HG02938 (cell line): ENCODE measurements around the gene ERC2.

ENCODE experiments used
- ATAC-seq: cut with Tn5 transposase; IDR thresholded peaks from one replicate; pipeline ENCODE4 v1.9.1; 2021; ENCODE audit warnings: mild to moderate bottlenecking, moderate library complexity; ENCODE audit not compliant: unreplicated experiment

ERC2 gene

GRCh38 chr3:55766753-55767152 lies 701.5 kb downstream of the ERC2 start:
- no peak for ATAC-seq

GRCh38 chr3:55765906-55766701 lies 702.2 kb downstream of the ERC2 start:
- no peak for ATAC-seq

GRCh38 chr3:55765398-55765797 lies 702.9 kb downstream of the ERC2 start:
- no peak for ATAC-seq

- ATAC-seq = no peak
These were observed 711.3 kb downstream of the ERC2 start for GRCh38 chr3:55756976-55757375.

GRCh38 chr3:55755516-55756205 lies 712.6 kb downstream of the ERC2 start:
- no peak for ATAC-seq

GRCh38 chr3:55752911-55753310 lies 715.4 kb downstream of the ERC2 start:
- no peak for ATAC-seq

- no peak for ATAC-seq
These were observed 716.5 kb downstream of the ERC2 start for GRCh38 chr3:55751730-55752129.

GRCh38 chr3:55750525-55750924 lies 717.7 kb downstream of the ERC2 start:
- no peak for ATAC-seq

- no peak for ATAC-seq
These were observed 719.2 kb downstream of the ERC2 start for GRCh38 chr3:55749036-55749435.

GRCh38 chr3:55746808-55747413 lies 721.4 kb downstream of the ERC2 start:
- ATAC-seq = no peak

GRCh38 chr3:55742832-55743136 lies 725.5 kb downstream of the ERC2 start:
- ATAC-seq = no peak

- ATAC-seq = no peak
These were observed 726.0 kb downstream of the ERC2 start for GRCh38 chr3:55742022-55742831.

GRCh38 chr3:55737186-55737585 lies 731.1 kb downstream of the ERC2 start:
- no peak for ATAC-seq

GRCh38 chr3:55735976-55736375 lies 732.3 kb downstream of the ERC2 start:
- ATAC-seq = no peak

- ATAC-seq = no peak
These were observed 736.5 kb downstream of the ERC2 start for GRCh38 chr3:55731741-55732140.

- no peak for ATAC-seq
These were observed 738.7 kb downstream of the ERC2 start for GRCh38 chr3:55729546-55729945.

- ATAC-seq = no peak
These were observed 739.7 kb downstream of the ERC2 start for GRCh38 chr3:55728461-55729100.

- ATAC-seq = no peak
These were observed 741.8 kb downstream of the ERC2 start for GRCh38 chr3:55726501-55726775.

- ATAC-seq = no peak
These were observed 742.4 kb downstream of the ERC2 start for GRCh38 chr3:55725681-55726500.

- ATAC-seq = peak; percentile 47
These were observed 743.4 kb downstream of the ERC2 start for GRCh38 chr3:55724821-55725220.
